ENCODE results near the gene AUNIP. TPM values are rescaled to one million over a fixed set of nuclear protein-coding genes. Genes with fewer than 3 reads are reported as not detected.
A peak's percentile ranks its signal among the peaks of the same experiment; 100 is the strongest.
"Not testable (repeated sequence)": the region's sequence is repeated elsewhere in the genome, so short reads cannot be mapped to it uniquely, and the experiment has no call there.

Gene AUNIP
- total and polyA plus RNA-seq, 2 donors from 2014 or later: 0.38 TPM; not detected in 1

DNA sequence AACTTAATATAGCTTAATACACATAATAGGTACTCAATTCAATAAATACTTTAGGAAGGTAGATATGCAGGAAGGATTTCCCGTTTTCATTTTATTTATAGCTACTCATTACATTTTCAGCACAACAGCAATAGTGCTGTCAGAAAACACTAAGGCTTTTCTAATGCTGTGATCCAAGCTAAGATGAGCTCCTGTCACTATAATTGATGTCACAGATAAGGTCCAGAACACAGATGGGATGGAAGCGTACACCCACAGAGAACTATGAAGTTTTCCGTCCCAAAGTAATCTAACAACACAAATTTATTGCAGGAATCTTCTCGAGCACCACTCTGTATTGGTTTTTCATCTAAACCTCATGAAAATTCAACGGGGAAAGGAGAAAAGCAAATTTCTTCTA is 13.6 kb downstream of the AUNIP start:
- no peaks in the 10 kb centered on the region for H3K4me1 ChIP-seq (ENCODE audit: control insufficient read depth in 2 of 3, insufficient read depth in 2 of 3, low read depth in 1 of 3, low read length in 3 of 3)
- DNase-seq (no peak), FAIRE-seq (no peak)
- no peak overlapping the region for H3K4me3 ChIP-seq (ENCODE audit: low read length in 3 of 3)
- no peaks in the 10 kb centered on the region for H3K9me3 ChIP-seq (ENCODE audit: control insufficient read depth in 2 of 3, insufficient read depth in 1 of 3, low read length in 3 of 3)
- H3K27ac ChIP-seq (ENCODE audit: low read depth in 2 of 2, low read length in 2 of 2): no peak overlapping the region
- H3K27me3 ChIP-seq (ENCODE audit: control insufficient read depth, insufficient read depth, low read length): no peaks in the 10 kb centered on the region
- no peaks in the 10 kb centered on the region for H3K36me3 ChIP-seq (ENCODE audit: control insufficient read depth in 2 of 3, insufficient read depth in 3 of 3, low read length in 3 of 3)
- no peak overlapping the region for H3K9ac ChIP-seq (ENCODE audit: low read length in 3 of 3)
- TF ChIP-seq, protein P1, sequence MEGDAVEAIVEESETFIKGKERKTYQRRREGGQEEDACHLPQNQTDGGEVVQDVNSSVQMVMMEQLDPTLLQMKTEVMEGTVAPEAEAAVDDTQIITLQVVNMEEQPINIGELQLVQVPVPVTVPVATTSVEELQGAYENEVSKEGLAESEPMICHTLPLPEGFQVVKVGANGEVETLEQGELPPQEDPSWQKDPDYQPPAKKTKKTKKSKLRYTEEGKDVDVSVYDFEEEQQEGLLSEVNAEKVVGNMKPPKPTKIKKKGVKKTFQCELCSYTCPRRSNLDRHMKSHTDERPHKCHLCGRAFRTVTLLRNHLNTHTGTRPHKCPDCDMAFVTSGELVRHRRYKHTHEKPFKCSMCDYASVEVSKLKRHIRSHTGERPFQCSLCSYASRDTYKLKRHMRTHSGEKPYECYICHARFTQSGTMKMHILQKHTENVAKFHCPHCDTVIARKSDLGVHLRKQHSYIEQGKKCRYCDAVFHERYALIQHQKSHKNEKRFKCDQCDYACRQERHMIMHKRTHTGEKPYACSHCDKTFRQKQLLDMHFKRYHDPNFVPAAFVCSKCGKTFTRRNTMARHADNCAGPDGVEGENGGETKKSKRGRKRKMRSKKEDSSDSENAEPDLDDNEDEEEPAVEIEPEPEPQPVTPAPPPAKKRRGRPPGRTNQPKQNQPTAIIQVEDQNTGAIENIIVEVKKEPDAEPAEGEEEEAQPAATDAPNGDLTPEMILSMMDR (IDR thresholded peaks at IDR 0.05; ENCODE audit: borderline replicate concordance, extremely low read depth, insufficient read depth): no peak
- intact Hi-C loops (cut with DNase I): no loop called here

DNA sequence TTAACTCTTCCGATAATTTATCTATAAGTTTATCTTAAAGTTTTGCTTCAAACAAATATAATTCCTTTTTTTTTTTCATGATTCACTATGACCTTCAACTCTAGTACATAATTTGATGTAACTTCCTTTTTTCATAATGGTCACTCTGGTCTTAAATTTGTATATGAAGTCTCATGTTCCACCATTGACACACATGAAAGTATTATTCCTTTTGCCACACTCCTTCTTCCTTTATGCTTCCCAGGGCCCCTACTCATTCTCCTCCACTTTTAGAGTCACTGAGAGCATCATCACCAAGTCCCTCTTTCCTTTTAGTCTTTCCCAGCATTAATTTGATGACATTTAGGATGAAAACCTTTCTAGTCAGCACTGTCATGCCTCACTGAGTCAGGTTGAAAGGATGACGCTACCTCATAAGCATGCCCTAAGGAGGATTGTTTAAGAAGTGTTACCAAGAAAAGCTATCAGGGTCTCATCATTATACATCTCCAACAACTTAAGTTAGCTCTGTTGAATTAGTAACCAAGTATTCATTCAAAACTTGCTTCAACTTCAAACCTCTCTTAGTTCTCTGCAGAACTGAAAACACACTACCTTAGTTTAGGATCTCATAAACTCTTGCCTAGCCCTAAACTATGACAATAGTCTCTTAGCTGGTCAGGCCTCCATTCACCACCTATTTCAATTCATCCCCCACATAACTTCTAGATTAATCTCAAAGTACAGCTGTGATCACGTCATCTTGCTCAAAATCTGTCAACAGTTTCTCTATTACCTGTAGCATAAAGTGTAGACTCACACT is 14.5 kb downstream of the AUNIP start:
- DNase-seq (peak in 2 of 5 donors; percentile 36 to 38), FAIRE-seq (no peak)
- TF ChIP-seq, protein P1 (IDR thresholded peaks at IDR 0.05; ENCODE audit: borderline replicate concordance, extremely low read depth, insufficient read depth): no peak
- intact Hi-C loops (cut with DNase I): no loop called here
- H3K36me3 ChIP-seq (ENCODE audit: control insufficient read depth in 2 of 3, insufficient read depth in 3 of 3, low read length in 3 of 3): no peaks in the 10 kb centered on the region
- H3K27ac ChIP-seq (ENCODE audit: low read depth in 2 of 2, low read length in 2 of 2): no peak overlapping the region
- H3K4me3 ChIP-seq (ENCODE audit: low read length in 3 of 3): no peak overlapping the region
- no peaks in the 10 kb centered on the region for H3K4me1 ChIP-seq (ENCODE audit: control insufficient read depth in 2 of 3, insufficient read depth in 2 of 3, low read depth in 1 of 3, low read length in 3 of 3)
- no peaks in the 10 kb centered on the region for H3K27me3 ChIP-seq (ENCODE audit: control insufficient read depth, insufficient read depth, low read length)
- no peaks in the 10 kb centered on the region for H3K9me3 ChIP-seq (ENCODE audit: control insufficient read depth in 2 of 3, insufficient read depth in 1 of 3, low read length in 3 of 3)
- no peak overlapping the region for H3K9ac ChIP-seq (ENCODE audit: low read length in 3 of 3)

GRCh38 chr1:25843483-25843882 is 15.8 kb downstream of the AUNIP start:
- TF ChIP-seq, protein P1 (IDR thresholded peaks at IDR 0.05; ENCODE audit: borderline replicate concordance, extremely low read depth, insufficient read depth): no peak
- H3K27ac ChIP-seq (ENCODE audit: low read depth in 2 of 2, low read length in 2 of 2): no peak overlapping the region
- DNase-seq (no peak), FAIRE-seq (no peak)
- no peaks in the 10 kb centered on the region for H3K27me3 ChIP-seq (ENCODE audit: control insufficient read depth, insufficient read depth, low read length)
- H3K36me3 ChIP-seq (ENCODE audit: control insufficient read depth in 2 of 3, insufficient read depth in 3 of 3, low read length in 3 of 3): no peaks in the 10 kb centered on the region
- no peak overlapping the region for H3K9ac ChIP-seq (ENCODE audit: low read length in 3 of 3)
- H3K4me1 ChIP-seq (ENCODE audit: control insufficient read depth in 2 of 3, insufficient read depth in 2 of 3, low read depth in 1 of 3, low read length in 3 of 3): no peaks in the 10 kb centered on the region
- intact Hi-C loops (cut with DNase I): no loop called here
- no peaks in the 10 kb centered on the region for H3K9me3 ChIP-seq (ENCODE audit: control insufficient read depth in 2 of 3, insufficient read depth in 1 of 3, low read length in 3 of 3)
- H3K4me3 ChIP-seq (ENCODE audit: low read length in 3 of 3): no peak overlapping the region

DNA sequence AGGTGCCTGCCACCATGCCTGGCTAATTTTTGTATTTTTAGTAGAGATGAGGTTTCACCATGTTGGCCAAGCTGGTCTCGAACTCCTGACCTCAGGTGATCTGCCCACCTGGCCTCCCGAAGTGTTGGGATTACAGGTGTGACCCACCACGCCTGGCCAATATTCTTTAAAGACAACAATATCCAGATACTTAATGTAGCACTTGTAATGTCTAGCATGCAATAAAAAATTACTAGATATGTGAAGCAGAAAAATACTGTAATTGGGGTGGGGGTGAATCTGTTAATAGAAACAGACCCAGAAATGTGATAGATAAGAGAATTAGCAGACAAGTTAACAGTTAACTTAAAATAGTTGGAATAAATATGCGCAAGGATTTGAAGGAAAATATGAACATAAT is 19.4 kb downstream of the AUNIP start:
- H3K9ac ChIP-seq (ENCODE audit: low read length in 3 of 3); H3K4me3 ChIP-seq (ENCODE audit: low read length in 3 of 3); H3K9me3 ChIP-seq (ENCODE audit: control insufficient read depth in 2 of 3, insufficient read depth in 1 of 3, low read length in 3 of 3); H3K27me3 ChIP-seq (ENCODE audit: control insufficient read depth, insufficient read depth, low read length); H3K27ac ChIP-seq (ENCODE audit: low read depth in 2 of 2, low read length in 2 of 2); H3K36me3 ChIP-seq (ENCODE audit: control insufficient read depth in 2 of 3, insufficient read depth in 3 of 3, low read length in 3 of 3); FAIRE-seq; intact Hi-C loops (cut with DNase I); DNase-seq; H3K4me1 ChIP-seq (ENCODE audit: control insufficient read depth in 2 of 3, insufficient read depth in 2 of 3, low read depth in 1 of 3, low read length in 3 of 3): not testable (repeated sequence)

All from kidney (tissue), 14 donors.